Measurements from ENCODE around the gene CBLN2. TPM values are rescaled to one million over a fixed set of nuclear protein-coding genes. Genes with fewer than 3 reads are reported as not detected.

CBLN2 gene
- total RNA-seq, 1 experiment from 2014 or later: not detected

DNA sequence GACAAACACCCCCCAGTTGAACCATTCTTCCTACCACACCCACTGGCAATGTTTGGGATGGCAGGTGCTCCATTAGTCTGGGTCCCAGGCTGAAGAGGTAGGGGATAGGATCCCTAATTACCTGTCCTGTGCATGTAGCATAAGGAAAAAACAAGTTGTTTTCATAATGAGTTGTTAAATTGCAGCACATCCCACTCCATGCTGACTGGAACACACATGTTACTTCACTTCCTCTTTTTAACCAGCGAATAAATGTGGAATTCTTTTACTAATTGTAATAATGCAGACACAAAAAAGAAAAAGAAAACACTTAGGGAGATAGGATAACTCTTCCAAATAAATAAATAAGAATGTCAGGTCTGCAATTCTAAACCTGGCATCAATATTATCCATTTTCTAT is 11.8 kb upstream of the CBLN2 start:
- Histone ChIP-seq H3K27me3 (ENCODE audit: insufficient read depth, low read length) (no peaks in the 10 kb centered on the region), H3K4me2 (ENCODE audit: low read length) (no peak overlapping the region), H3K36me3 (ENCODE audit: control insufficient read depth in 1 of 2, insufficient read depth in 2 of 2, low read length in 2 of 2) (no peaks in the 10 kb centered on the region), H3K9me3 (ENCODE audit: control insufficient read depth in 1 of 2, insufficient read depth in 1 of 2, low read depth in 1 of 2, low read length in 2 of 2) (peaks cover 7 to 17% of the 10 kb centered on the region in 2 experiments; a peak in 2 of 4 replicates), H3K4me1 (ENCODE audit: control insufficient read depth in 1 of 2, insufficient read depth in 2 of 2, low read length in 2 of 2) (no peaks in the 10 kb centered on the region), H3K9ac (ENCODE audit: low read length) (no peak overlapping the region), H3K9me2 (ENCODE audit: insufficient read depth) (no peaks in the 10 kb centered on the region), H3K4me3 (replicated peaks in 1 of 2; ENCODE audit: low read depth in 1 of 2, low read length in 2 of 2) (no peak overlapping the region), H2AFZ (ENCODE audit: low read depth, low read length, poor library complexity, severe bottlenecking) (no peak overlapping the region), H3K27ac (ENCODE audit: low read depth, low read length) (no peak overlapping the region), H4K20me1 (ENCODE audit: insufficient read depth) (no peaks in the 10 kb centered on the region), H3K79me2 (ENCODE audit: insufficient read depth, low read length) (no peaks in the 10 kb centered on the region)
- CTCF ChIA-PET: no interaction called here
- no peak for DNase-seq (ENCODE audit: low read depth, low spot score)
- RAD21 ChIA-PET (ENCODE audit: low non-redundant PET in 1 of 2, low total read pairs in 2 of 2, uncharacterized antibody in 2 of 2, unreplicated experiment in 2 of 2): no interaction called here
- intact Hi-C loops (cut with micrococcal nuclease): no loop called here
- POLR2A ChIA-PET: no interaction called here
- BruUV-seq (replicated peaks): no TSS peak
- ATAC-seq: no peak
- TF ChIP-seq YY1 (IDR thresholded peaks at IDR 0.05; ENCODE audit: extremely low read depth, insufficient replicate concordance, low read depth, low read length) (no peak), JUND (IDR thresholded peaks at IDR 0.05) (no peak), CEBPB (IDR thresholded peaks at IDR 0.05; ENCODE audit: low read depth) (no peak), SRF (IDR thresholded peaks at IDR 0.05; ENCODE audit: low read depth) (no peak), EZH2 (IDR thresholded peaks at IDR 0.05) (no peak), TCF7L2 (IDR thresholded peaks at IDR 0.05; ENCODE audit: borderline replicate concordance, extremely low read depth, insufficient read depth, insufficient read length) (no peak), POLR2AphosphoS5 (IDR thresholded peaks at IDR 0.05; ENCODE audit: low read depth, low read length) (no peak), ZNF274 (IDR thresholded peaks at IDR 0.05; ENCODE audit: low read depth, low read length) (no peak), POLR2A (IDR thresholded peaks at IDR 0.05; ENCODE audit: borderline replicate concordance, extremely low read depth, insufficient read depth, insufficient read length) (no peak), FOSL1 (IDR thresholded peaks at IDR 0.05; ENCODE audit: low read depth) (no peak)
- TF ChIP-seq, protein P1, sequence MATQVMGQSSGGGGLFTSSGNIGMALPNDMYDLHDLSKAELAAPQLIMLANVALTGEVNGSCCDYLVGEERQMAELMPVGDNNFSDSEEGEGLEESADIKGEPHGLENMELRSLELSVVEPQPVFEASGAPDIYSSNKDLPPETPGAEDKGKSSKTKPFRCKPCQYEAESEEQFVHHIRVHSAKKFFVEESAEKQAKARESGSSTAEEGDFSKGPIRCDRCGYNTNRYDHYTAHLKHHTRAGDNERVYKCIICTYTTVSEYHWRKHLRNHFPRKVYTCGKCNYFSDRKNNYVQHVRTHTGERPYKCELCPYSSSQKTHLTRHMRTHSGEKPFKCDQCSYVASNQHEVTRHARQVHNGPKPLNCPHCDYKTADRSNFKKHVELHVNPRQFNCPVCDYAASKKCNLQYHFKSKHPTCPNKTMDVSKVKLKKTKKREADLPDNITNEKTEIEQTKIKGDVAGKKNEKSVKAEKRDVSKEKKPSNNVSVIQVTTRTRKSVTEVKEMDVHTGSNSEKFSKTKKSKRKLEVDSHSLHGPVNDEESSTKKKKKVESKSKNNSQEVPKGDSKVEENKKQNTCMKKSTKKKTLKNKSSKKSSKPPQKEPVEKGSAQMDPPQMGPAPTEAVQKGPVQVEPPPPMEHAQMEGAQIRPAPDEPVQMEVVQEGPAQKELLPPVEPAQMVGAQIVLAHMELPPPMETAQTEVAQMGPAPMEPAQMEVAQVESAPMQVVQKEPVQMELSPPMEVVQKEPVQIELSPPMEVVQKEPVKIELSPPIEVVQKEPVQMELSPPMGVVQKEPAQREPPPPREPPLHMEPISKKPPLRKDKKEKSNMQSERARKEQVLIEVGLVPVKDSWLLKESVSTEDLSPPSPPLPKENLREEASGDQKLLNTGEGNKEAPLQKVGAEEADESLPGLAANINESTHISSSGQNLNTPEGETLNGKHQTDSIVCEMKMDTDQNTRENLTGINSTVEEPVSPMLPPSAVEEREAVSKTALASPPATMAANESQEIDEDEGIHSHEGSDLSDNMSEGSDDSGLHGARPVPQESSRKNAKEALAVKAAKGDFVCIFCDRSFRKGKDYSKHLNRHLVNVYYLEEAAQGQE (IDR thresholded peaks at IDR 0.05; ENCODE audit: low read depth): no peak
- TF ChIP-seq, protein P2, sequence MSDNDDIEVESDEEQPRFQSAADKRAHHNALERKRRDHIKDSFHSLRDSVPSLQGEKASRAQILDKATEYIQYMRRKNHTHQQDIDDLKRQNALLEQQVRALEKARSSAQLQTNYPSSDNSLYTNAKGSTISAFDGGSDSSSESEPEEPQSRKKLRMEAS (IDR thresholded peaks at IDR 0.05): no peak
- TF ChIP-seq, protein P3, sequence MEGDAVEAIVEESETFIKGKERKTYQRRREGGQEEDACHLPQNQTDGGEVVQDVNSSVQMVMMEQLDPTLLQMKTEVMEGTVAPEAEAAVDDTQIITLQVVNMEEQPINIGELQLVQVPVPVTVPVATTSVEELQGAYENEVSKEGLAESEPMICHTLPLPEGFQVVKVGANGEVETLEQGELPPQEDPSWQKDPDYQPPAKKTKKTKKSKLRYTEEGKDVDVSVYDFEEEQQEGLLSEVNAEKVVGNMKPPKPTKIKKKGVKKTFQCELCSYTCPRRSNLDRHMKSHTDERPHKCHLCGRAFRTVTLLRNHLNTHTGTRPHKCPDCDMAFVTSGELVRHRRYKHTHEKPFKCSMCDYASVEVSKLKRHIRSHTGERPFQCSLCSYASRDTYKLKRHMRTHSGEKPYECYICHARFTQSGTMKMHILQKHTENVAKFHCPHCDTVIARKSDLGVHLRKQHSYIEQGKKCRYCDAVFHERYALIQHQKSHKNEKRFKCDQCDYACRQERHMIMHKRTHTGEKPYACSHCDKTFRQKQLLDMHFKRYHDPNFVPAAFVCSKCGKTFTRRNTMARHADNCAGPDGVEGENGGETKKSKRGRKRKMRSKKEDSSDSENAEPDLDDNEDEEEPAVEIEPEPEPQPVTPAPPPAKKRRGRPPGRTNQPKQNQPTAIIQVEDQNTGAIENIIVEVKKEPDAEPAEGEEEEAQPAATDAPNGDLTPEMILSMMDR (IDR thresholded peaks at IDR 0.05 in 2 of 3, conservative IDR thresholded peaks at IDR 0.05 in 1 of 3; ENCODE audit: borderline replicate concordance in 1 of 3, insufficient read depth in 1 of 3, low read depth in 2 of 3, low read length in 2 of 3): no peak
